HCT116 (cell line): Measurements from ENCODE around the gene NAPA. TPM values are rescaled to one million over a fixed set of nuclear protein-coding genes. Genes with fewer than 3 reads are reported as not detected.

Source experiments
- ATAC-seq: fragments of 200-7000 bp; cut with Tn5 transposase; 2 replicates; pipeline ENCODE4 v1.9.1; 2020; ENCODE audit warnings: mild to moderate bottlenecking, moderate library complexity
- BruUV-seq: library from RNA; stranded (reverse); fragments of 400-500 nt; replicated peaks from 2 replicates; lab custom pipeline; 2021; lab: Mats Ljungman, UMichigan
- CTCF ChIA-PET: fragments of 300-600 bp; sonication (Branson Sonifier 250); formaldehyde crosslinking; loops from one replicate; lab custom pipeline; 2021; ENCODE audit warnings: antibody characterized with exemption; lab: Charles Lee
- POLR2A ChIA-PET: fragments of 300-600, 350-600 bp; sonication (Branson Sonifier 250); formaldehyde crosslinking; loops from one replicate; lab custom pipeline; 2021; ENCODE audit warnings: antibody characterized with exemption; lab: Charles Lee
- RAD21 ChIA-PET, 2 experiments: fragments of 300-600 bp; sonication (Branson Sonifier 250); formaldehyde crosslinking; loops; one replicate each; lab custom pipeline; 2023; ENCODE audit warnings: low total read pairs in 2 of 2; ENCODE audit not compliant: uncharacterized antibody in 2 of 2, unreplicated experiment in 2 of 2, low non-redundant PET in 1 of 2; lab: Charles Lee
- DNase-seq: peaks from one replicate; pipeline ENCODE4 v3.0.0-alpha.2; 2010; ENCODE audit warnings: low read depth, low spot score
- H2AFZ ChIP-seq: fragments of 200-600 bp; shearing (Covaris generic), sonication (generic); 2 replicates; pipeline ENCODE4 v1.6.1; 2017; ENCODE audit warnings: low read depth, mixed run types, mixed read lengths, antibody characterized with exemption, low read length; ENCODE audit not compliant: poor library complexity, severe bottlenecking
- H3K27ac ChIP-seq: 2 replicates; pipeline ENCODE4 v1.5.1; 2012; ENCODE audit warnings: low read depth, low read length
- H3K27me3 ChIP-seq: fragments of 200-600 bp; sonication (generic); 2 replicates; pipeline ENCODE4 v1.6.1; 2016; ENCODE audit warnings: mixed run types, low read length, mixed read lengths; ENCODE audit not compliant: insufficient read depth
- H3K36me3 ChIP-seq, 2 experiments: fragments of 200-500 bp in 1 of 2; fragments of 200-600 bp in 1 of 2; sonication (Bioruptor generic) in 1 of 2; sonication (generic) in 1 of 2; 2 replicates each; pipeline versions ENCODE4 v1.5.1 to v1.6.1; 2014 to 2016; ENCODE audit warnings: low read length in 2 of 2, inconsistent platforms in 1 of 2, mixed read lengths in 1 of 2, mixed run types in 1 of 2; ENCODE audit not compliant: insufficient read depth in 2 of 2, control insufficient read depth in 1 of 2
- H3K4me1 ChIP-seq, 2 experiments: fragments of 200-600 bp in 1 of 2; sonication (generic) in 1 of 2; 2 replicates each; pipeline versions ENCODE4 v1.5.1 to v1.6.1; 2012 to 2017; ENCODE audit warnings: low read length in 2 of 2, inconsistent platforms in 1 of 2, mild to moderate bottlenecking in 1 of 2, mixed read lengths in 1 of 2, mixed run types in 1 of 2, moderate library complexity in 1 of 2; ENCODE audit not compliant: insufficient read depth in 2 of 2, control insufficient read depth in 1 of 2
- H3K4me2 ChIP-seq: fragments of 200-600 bp; sonication (generic); 2 replicates; pipeline ENCODE4 v1.6.1; 2017; ENCODE audit warnings: mixed run types, low read length, mixed read lengths
- H3K4me3 ChIP-seq, 2 experiments: fragments of 200-600 bp in 1 of 2; sonication (generic) in 1 of 2; replicated peaks in 1 of 2; 2 replicates each; pipeline ENCODE4 v1.5.1; 2011 to 2016; ENCODE audit warnings: low read length in 2 of 2, control low read depth in 1 of 2, low read depth in 1 of 2, mild to moderate bottlenecking in 1 of 2, mixed read lengths in 1 of 2, mixed run types in 1 of 2
- H3K79me2 ChIP-seq: fragments of 200-600 bp; sonication (generic); 2 replicates; pipeline ENCODE4 v1.6.1; 2017; ENCODE audit warnings: mild to moderate bottlenecking, mixed run types, low read length, moderate library complexity, mixed read lengths; ENCODE audit not compliant: insufficient read depth
- H3K9ac ChIP-seq: fragments of 200-600 bp; sonication (generic); 2 replicates; pipeline ENCODE4 v1.6.1; 2016; ENCODE audit warnings: low read length, mixed read lengths
- H3K9me2 ChIP-seq: fragments of 200-600 bp; sonication (generic), shearing (Covaris generic); 2 replicates; pipeline ENCODE4 v1.6.1; 2017; ENCODE audit warnings: mixed run types, mild to moderate bottlenecking, moderate library complexity; ENCODE audit not compliant: insufficient read depth
- H3K9me3 ChIP-seq, 2 experiments: fragments of 200-500 bp in 1 of 2; fragments of 200-600 bp in 1 of 2; sonication (Bioruptor generic) in 1 of 2; sonication (generic) in 1 of 2; 2 replicates each; pipeline ENCODE4 v1.6.1; 2014 to 2017; ENCODE audit warnings: low read length in 2 of 2, mixed read lengths in 2 of 2, inconsistent platforms in 1 of 2, low read depth in 1 of 2, mild to moderate bottlenecking in 1 of 2, mixed run types in 1 of 2, moderate library complexity in 1 of 2; ENCODE audit not compliant: control insufficient read depth in 1 of 2, insufficient read depth in 1 of 2
- H4K20me1 ChIP-seq: fragments of 200-600 bp; sonication (generic), shearing (Covaris generic); 2 replicates; pipeline ENCODE4 v1.6.1; 2017; ENCODE audit warnings: mixed run types, mild to moderate bottlenecking, moderate library complexity; ENCODE audit not compliant: insufficient read depth
- CBX3 ChIP-seq: IDR thresholded peaks from 2 replicates; pipeline ENCODE4 v1.6.1; 2012; ENCODE audit warnings: low read depth
- CTCF ChIP-seq, 3 experiments: fragments of 200-600 bp in 1 of 3; sonication (generic) in 1 of 3; IDR thresholded peaks in 2 of 3; conservative IDR thresholded peaks in 1 of 3; 2 replicates each; pipeline ENCODE4 v1.5.1; 2012 to 2017; ENCODE audit warnings: low read depth in 2 of 3, low read length in 2 of 3, antibody characterized with exemption in 1 of 3, borderline replicate concordance in 1 of 3, control low read depth in 1 of 3, mild to moderate bottlenecking in 1 of 3, mixed read lengths in 1 of 3, mixed run types in 1 of 3, moderate library complexity in 1 of 3; ENCODE audit not compliant: insufficient read depth in 1 of 3
- EGR1 ChIP-seq: IDR thresholded peaks from 2 replicates; pipeline ENCODE4 v1.6.1; 2012; ENCODE audit warnings: low read depth
- EZH2 ChIP-seq: fragments of 200-600 bp; sonication (generic); IDR thresholded peaks from 2 replicates; pipeline ENCODE4 v1.6.1; 2017; ENCODE audit warnings: antibody characterized with exemption, mixed run types
- EZH2phosphoT487 ChIP-seq: fragments of 200-600 bp; IDR thresholded peaks from 2 replicates; pipeline ENCODE4 v1.6.1; 2018; ENCODE audit warnings: antibody characterized with exemption, borderline replicate concordance
- FOSL1 ChIP-seq: IDR thresholded peaks from 2 replicates; pipeline ENCODE4 v1.6.1; 2012; ENCODE audit warnings: low read depth
- JUND ChIP-seq: IDR thresholded peaks from 2 replicates; pipeline ENCODE4 v1.6.1; 2012
- MAX ChIP-seq: IDR thresholded peaks from 2 replicates; pipeline ENCODE4 v1.6.1; 2012
- POLR2AphosphoS5 ChIP-seq: IDR thresholded peaks from 2 replicates; pipeline ENCODE4 v1.6.1; 2011; ENCODE audit warnings: mild to moderate bottlenecking, low read depth, low read length, moderate library complexity
- RAD21 ChIP-seq: IDR thresholded peaks from 2 replicates; pipeline ENCODE4 v1.6.1; 2012; ENCODE audit warnings: low read depth, mild to moderate bottlenecking
- REST ChIP-seq: IDR thresholded peaks from 2 replicates; pipeline ENCODE4 v1.6.1; 2012; ENCODE audit warnings: low read depth
- SIN3A ChIP-seq: IDR thresholded peaks from 2 replicates; pipeline ENCODE4 v1.6.1; 2012; ENCODE audit warnings: low read depth
- SP1 ChIP-seq: IDR thresholded peaks from 2 replicates; pipeline ENCODE4 v1.6.1; 2012; ENCODE audit warnings: low read depth
- SRF ChIP-seq: IDR thresholded peaks from 2 replicates; pipeline ENCODE4 v1.6.1; 2012; ENCODE audit warnings: low read depth
- TCF7L2 ChIP-seq: IDR thresholded peaks from 2 replicates; pipeline ENCODE4 v1.7.0; 2011; ENCODE audit warnings: borderline replicate concordance, inconsistent platforms; ENCODE audit not compliant: insufficient read depth, insufficient read length; ENCODE audit errors: extremely low read depth
- YY1 ChIP-seq: IDR thresholded peaks from 2 replicates; pipeline ENCODE4 v1.6.1; 2011; ENCODE audit warnings: low read length, low read depth, moderate library complexity, mild to moderate bottlenecking; ENCODE audit not compliant: insufficient replicate concordance; ENCODE audit errors: extremely low read depth
- intact Hi-C: fragments of 100-400 bp; cut with micrococcal nuclease; formaldehyde crosslinking; loops from 2 replicates; pipeline ENCODE4 v1.10.0; 2022
- total RNA-seq: library from RNA; stranded (reverse); gene quantifications from one replicate; pipeline ENCODE4 v1.2.1, GENCODE V29; 2021; ENCODE audit not compliant: unreplicated experiment

Gene NAPA
- total RNA-seq, 1 experiment from 2014 or later, result 58.8 TPM

GRCh38 chr19:47443331-47443730 is 71.5 kb downstream of the NAPA start:
- POLR2A ChIA-PET, result interaction anchor here (1.2 kb wide), 1 partner anchor 41 kb away, joined by 3 read pairs; the partner anchor contains the start of gene KPTN
- intact Hi-C loops, result loop anchor here (10.0 kb wide), 1 partner anchor 161 kb away; the partner anchor contains the start of gene BICRA
- TF ChIP-seq EZH2, result no peak
- no peak for TF ChIP-seq FOSL1
- TF ChIP-seq REST, result no peak
- TF ChIP-seq CTCF (IDR thresholded peaks at IDR 0.05 in 2 of 3, conservative IDR thresholded peaks at IDR 0.05 in 1 of 3; ENCODE audit: borderline replicate concordance in 1 of 3, insufficient read depth in 1 of 3, low read depth in 2 of 3, low read length in 2 of 3), result no peak
- no peak for TF ChIP-seq SP1
- no peak for TF ChIP-seq RAD21
- TF ChIP-seq EZH2phosphoT487, result no peak
- no peak for TF ChIP-seq YY1
- no peak for TF ChIP-seq JUND
- no peak for TF ChIP-seq EGR1
- TF ChIP-seq TCF7L2, result no peak
- no peak for TF ChIP-seq POLR2AphosphoS5
- TF ChIP-seq CBX3, result no peak
- no peak for TF ChIP-seq MAX
- no peak for TF ChIP-seq SIN3A
- no peak for TF ChIP-seq SRF

More at GRCh38 chr19:47443331-47443730, 71.5 kb downstream of the NAPA start:
- Histone ChIP-seq H3K4me1 (peaks cover 17 to 27% of the 10 kb centered on the region in 2 experiments), H3K27me3 (peaks cover 15% of the 10 kb centered on the region; the same call in 1 of the 2 replicates), H3K9me2 (no peaks in the 10 kb centered on the region), H4K20me1 (no peaks in the 10 kb centered on the region), H3K36me3 (no peaks in the 10 kb centered on the region), H3K79me2 (no peaks in the 10 kb centered on the region), H3K27ac (no peak overlapping the region), H2AFZ (no peak overlapping the region), H3K4me3 (no peak overlapping the region), H3K9ac (no peak overlapping the region), H3K9me3 (no peaks in the 10 kb centered on the region), H3K4me2 (no peak overlapping the region)
- DNase-seq, result no peak
- BruUV-seq, result no TSS peak
- CTCF ChIA-PET, result no interaction called here
- RAD21 ChIA-PET, result no interaction called here
- ATAC-seq, result no peak
